Measurements from ENCODE around the gene INSC. TPM values are rescaled to one million over a fixed set of nuclear protein-coding genes. Genes with fewer than 3 reads are reported as not detected.

The INSC gene
- total RNA-seq, 1 experiment from 2014 or later, result 0.17 TPM

DNA sequence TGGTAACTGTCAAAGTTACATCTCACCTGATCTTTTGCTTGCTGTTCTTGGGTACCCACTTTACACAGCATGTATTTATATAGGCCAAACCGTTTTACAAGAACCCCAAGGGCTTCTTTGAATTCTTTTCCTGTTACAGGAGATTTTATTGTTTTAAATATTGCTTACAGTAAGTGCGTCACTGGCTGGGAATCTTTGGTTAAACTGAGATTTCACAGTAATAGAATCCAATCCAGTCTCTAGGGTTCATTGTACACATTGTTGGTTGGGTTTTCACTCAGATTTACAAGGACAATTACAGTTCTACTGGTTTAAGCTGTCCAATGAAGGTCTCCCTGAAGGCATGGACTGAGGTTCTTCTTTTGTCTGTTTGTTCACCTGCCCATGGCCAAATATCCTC is 171.7 kb downstream of the INSC start (continued):
- TF ChIP-seq, protein P1, sequence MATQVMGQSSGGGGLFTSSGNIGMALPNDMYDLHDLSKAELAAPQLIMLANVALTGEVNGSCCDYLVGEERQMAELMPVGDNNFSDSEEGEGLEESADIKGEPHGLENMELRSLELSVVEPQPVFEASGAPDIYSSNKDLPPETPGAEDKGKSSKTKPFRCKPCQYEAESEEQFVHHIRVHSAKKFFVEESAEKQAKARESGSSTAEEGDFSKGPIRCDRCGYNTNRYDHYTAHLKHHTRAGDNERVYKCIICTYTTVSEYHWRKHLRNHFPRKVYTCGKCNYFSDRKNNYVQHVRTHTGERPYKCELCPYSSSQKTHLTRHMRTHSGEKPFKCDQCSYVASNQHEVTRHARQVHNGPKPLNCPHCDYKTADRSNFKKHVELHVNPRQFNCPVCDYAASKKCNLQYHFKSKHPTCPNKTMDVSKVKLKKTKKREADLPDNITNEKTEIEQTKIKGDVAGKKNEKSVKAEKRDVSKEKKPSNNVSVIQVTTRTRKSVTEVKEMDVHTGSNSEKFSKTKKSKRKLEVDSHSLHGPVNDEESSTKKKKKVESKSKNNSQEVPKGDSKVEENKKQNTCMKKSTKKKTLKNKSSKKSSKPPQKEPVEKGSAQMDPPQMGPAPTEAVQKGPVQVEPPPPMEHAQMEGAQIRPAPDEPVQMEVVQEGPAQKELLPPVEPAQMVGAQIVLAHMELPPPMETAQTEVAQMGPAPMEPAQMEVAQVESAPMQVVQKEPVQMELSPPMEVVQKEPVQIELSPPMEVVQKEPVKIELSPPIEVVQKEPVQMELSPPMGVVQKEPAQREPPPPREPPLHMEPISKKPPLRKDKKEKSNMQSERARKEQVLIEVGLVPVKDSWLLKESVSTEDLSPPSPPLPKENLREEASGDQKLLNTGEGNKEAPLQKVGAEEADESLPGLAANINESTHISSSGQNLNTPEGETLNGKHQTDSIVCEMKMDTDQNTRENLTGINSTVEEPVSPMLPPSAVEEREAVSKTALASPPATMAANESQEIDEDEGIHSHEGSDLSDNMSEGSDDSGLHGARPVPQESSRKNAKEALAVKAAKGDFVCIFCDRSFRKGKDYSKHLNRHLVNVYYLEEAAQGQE (IDR thresholded peaks at IDR 0.05; ENCODE audit: low read depth), result no peak
- TF ChIP-seq EZH2phosphoT487 (IDR thresholded peaks at IDR 0.05; ENCODE audit: borderline replicate concordance) (no peak), ZNF274 (IDR thresholded peaks at IDR 0.05; ENCODE audit: low read depth, low read length) (no peak), POLR2AphosphoS5 (IDR thresholded peaks at IDR 0.05; ENCODE audit: low read depth, low read length) (no peak), YY1 (IDR thresholded peaks at IDR 0.05; ENCODE audit: extremely low read depth, insufficient replicate concordance, low read depth, low read length) (no peak), JUND (IDR thresholded peaks at IDR 0.05) (no peak), POLR2A (IDR thresholded peaks at IDR 0.05; ENCODE audit: borderline replicate concordance, extremely low read depth, insufficient read depth, insufficient read length) (no peak)
- TF ChIP-seq, protein P2, sequence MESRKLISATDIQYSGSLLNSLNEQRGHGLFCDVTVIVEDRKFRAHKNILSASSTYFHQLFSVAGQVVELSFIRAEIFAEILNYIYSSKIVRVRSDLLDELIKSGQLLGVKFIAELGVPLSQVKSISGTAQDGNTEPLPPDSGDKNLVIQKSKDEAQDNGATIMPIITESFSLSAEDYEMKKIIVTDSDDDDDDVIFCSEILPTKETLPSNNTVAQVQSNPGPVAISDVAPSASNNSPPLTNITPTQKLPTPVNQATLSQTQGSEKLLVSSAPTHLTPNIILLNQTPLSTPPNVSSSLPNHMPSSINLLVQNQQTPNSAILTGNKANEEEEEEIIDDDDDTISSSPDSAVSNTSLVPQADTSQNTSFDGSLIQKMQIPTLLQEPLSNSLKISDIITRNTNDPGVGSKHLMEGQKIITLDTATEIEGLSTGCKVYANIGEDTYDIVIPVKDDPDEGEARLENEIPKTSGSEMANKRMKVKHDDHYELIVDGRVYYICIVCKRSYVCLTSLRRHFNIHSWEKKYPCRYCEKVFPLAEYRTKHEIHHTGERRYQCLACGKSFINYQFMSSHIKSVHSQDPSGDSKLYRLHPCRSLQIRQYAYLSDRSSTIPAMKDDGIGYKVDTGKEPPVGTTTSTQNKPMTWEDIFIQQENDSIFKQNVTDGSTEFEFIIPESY (IDR thresholded peaks at IDR 0.05; ENCODE audit: extremely low read depth, insufficient replicate concordance, low read length), result no peak

DNA sequence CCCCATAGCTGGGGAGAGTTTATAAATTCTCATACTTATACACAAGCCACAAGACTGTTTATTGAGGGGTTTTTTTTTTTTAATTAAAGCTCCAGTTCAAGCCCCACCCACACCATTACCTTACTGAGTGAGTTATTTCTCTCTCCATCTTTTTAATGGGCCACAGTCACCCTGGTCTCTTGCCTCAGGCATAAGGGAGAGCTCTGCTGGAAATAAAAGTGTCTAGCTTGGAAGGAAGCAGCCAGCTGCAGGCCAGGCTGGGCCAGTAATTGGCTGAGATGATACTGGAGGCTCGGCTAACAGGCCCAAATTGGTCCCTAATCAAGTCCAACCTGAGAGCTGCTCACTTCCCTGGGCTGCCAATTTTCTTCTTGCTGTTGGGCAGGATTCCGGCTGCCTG is 174.1 kb downstream of the INSC start:
- intact Hi-C loops (cut with micrococcal nuclease), result no loop called here
- Histone ChIP-seq H3K27ac (ENCODE audit: low read depth, low read length) (no peak overlapping the region), H3K9me3 (ENCODE audit: control insufficient read depth in 1 of 2, insufficient read depth in 1 of 2, low read depth in 1 of 2, low read length in 2 of 2) (no peaks in the 10 kb centered on the region), H3K27me3 (ENCODE audit: insufficient read depth, low read length) (peaks cover 35% of the 10 kb centered on the region), H3K36me3 (ENCODE audit: control insufficient read depth in 1 of 2, insufficient read depth in 2 of 2, low read length in 2 of 2) (no peaks in the 10 kb centered on the region), H3K4me3 (replicated peaks in 1 of 2; ENCODE audit: low read depth in 1 of 2, low read length in 2 of 2) (no peak overlapping the region), H3K9me2 (ENCODE audit: insufficient read depth) (no peaks in the 10 kb centered on the region), H3K4me1 (ENCODE audit: control insufficient read depth in 1 of 2, insufficient read depth in 2 of 2, low read length in 2 of 2) (no peaks in the 10 kb centered on the region), H4K20me1 (ENCODE audit: insufficient read depth) (no peaks in the 10 kb centered on the region), H2AFZ (ENCODE audit: low read depth, low read length, poor library complexity, severe bottlenecking) (no peak overlapping the region), H3K4me2 (ENCODE audit: low read length) (no peak overlapping the region), H3K9ac (ENCODE audit: low read length) (no peak overlapping the region), H3K79me2 (ENCODE audit: insufficient read depth, low read length) (no peaks in the 10 kb centered on the region)
- CTCF ChIA-PET, result interaction anchor here (1.4 kb wide), 1 partner anchor 12 kb away, joined by 3 read pairs; no protein-coding TSS in a partner anchor
- DNase-seq (ENCODE audit: low read depth, low spot score), result no peak
- POLR2A ChIA-PET, result no interaction called here
- no TSS peak for BruUV-seq (replicated peaks)
- ATAC-seq, result no peak
- RAD21 ChIA-PET (ENCODE audit: low non-redundant PET in 1 of 2, low total read pairs in 2 of 2, uncharacterized antibody in 2 of 2, unreplicated experiment in 2 of 2), result no interaction called here
- TF ChIP-seq FOSL1 (IDR thresholded peaks at IDR 0.05; ENCODE audit: low read depth) (no peak), EZH2 (IDR thresholded peaks at IDR 0.05) (no peak), CEBPB (IDR thresholded peaks at IDR 0.05; ENCODE audit: low read depth) (no peak), TCF7L2 (IDR thresholded peaks at IDR 0.05; ENCODE audit: borderline replicate concordance, extremely low read depth, insufficient read depth, insufficient read length) (no peak), CBX3 (IDR thresholded peaks at IDR 0.05; ENCODE audit: low read depth) (no peak)
- TF ChIP-seq, protein P2 (IDR thresholded peaks at IDR 0.05; ENCODE audit: extremely low read depth, insufficient replicate concordance, low read length), result no peak
- TF ChIP-seq, protein P3, sequence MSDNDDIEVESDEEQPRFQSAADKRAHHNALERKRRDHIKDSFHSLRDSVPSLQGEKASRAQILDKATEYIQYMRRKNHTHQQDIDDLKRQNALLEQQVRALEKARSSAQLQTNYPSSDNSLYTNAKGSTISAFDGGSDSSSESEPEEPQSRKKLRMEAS (IDR thresholded peaks at IDR 0.05), result no peak

Measured in HCT116 (cell line).